GM18951 (cell line): ENCODE measurements around the gene THBS3.

ENCODE experiments used
- POLR2A ChIP-seq: IDR thresholded peaks from 4 replicates; pipeline ENCODE4 v1.6.1; 2011; ENCODE audit warnings: mild to moderate bottlenecking; ENCODE audit not compliant: insufficient read length, insufficient read depth; ENCODE audit errors: extremely low read depth
- in situ Hi-C: fragments of 300-500 bp; cut with MboI; formaldehyde crosslinking; loops from one replicate; pipeline ENCODE4 v1.12.0; 2022; ENCODE audit warnings: low sequenced_read_pairs, mixed read lengths, inconsistent platforms; ENCODE audit not compliant: unreplicated experiment

THBS3 gene

DNA sequence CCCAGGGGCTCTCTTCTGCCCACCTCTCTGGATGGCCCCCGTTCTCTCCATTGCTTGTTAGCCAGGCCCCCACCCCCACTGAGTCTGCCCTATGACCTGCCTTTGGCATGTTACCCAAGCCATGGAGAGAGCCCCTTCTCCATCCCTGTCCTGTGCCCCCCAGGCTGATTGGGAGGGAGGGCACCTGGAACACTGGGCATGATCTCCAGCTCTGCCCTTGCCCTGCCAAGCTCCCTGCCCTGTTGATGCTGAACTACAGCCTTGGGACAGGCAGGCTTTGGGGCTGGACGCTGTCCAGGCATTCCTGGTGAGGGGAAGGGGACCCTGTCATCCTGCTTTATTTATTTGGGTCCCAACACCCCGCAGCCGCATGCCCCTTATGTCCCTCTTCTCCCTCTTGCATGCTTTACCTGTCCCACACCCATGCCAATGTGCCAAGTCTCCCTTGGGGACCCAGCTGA, 23.3 kb downstream of the THBS3 start:
- in situ Hi-C loops, result no loop called here
- TF ChIP-seq POLR2A, result no peak

DNA sequence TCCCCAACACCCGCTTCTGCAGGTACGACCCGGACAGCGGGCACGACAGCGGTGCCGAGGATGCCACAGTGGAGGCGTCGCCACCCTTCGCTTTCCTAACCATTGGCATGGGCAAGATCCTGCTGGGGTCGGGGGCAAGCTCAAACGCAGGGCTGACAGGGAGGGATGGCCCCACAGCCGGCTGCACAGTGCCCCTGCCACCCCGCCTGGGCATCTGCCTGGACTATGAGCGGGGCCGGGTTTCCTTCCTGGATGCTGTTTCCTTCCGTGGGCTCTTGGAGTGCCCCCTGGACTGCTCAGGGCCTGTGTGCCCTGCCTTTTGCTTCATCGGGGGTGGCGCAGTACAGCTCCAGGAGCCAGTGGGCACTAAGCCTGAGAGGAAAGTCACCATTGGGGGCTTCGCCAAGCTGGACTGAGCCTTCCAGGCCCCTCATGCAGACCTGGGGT, 23.9 kb downstream of the THBS3 start:
- no peak for TF ChIP-seq POLR2A
- in situ Hi-C loops, result no loop called here

DNA sequence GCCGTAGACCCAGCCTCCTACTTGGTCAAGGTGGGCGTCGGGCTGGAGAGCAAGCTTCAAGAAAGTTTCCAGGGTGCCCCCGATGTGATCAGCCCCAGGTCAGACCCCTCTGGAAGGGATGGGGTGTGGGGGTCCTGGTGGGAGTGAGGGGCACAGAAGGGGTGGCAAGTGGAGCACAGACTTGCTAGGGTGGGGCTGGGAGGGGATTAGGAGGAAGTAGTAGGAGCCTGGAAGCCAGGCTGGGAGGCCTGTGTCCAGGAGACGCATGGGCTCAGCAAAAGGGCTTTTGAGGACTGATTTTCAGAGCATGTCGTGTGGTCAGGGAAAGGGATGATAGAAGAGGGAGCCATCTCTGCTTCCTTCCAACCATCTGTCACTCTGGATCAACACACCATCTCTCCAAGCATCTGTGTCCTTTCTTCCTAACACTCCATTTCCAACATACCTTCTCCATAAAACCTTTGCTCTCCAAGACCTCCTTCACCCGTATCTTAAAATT, 25.6 kb downstream of the THBS3 start:
- TF ChIP-seq POLR2A, result no peak
- in situ Hi-C loops, result no loop called here

DNA sequence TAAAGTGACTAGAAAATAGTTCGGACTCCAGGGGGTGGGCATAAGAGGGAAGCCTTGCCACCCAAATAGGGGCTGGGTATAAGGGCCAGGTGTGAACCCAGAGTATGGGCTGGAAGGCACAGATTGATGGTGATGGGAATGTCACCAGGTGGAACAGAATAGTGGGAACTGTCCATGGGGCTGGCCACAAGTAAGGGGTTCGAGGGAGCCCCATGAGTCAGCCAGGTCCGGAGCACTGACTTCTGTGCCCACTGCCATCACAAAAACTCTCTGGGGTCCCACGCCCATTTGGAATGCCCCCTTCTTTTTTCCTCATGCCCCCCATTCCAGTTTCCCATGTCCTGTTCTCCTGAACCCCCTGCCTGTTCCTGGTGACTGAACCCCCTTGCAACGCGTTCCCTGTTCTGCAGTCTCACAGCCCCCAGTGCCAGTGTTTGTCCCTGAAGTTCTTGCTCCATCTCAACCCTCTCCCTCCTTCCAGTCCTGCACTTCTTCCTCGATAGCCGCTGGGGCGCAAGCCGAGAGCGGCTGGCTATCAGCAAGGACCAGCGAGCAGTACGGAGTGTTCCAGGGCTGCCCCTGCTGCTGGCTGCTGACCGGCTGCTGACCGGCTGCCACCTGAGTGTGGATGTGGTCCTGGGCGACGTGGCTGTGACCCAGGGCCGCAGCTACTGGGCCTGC, 26.2 kb downstream of the THBS3 start:
- no peak for TF ChIP-seq POLR2A

DNA sequence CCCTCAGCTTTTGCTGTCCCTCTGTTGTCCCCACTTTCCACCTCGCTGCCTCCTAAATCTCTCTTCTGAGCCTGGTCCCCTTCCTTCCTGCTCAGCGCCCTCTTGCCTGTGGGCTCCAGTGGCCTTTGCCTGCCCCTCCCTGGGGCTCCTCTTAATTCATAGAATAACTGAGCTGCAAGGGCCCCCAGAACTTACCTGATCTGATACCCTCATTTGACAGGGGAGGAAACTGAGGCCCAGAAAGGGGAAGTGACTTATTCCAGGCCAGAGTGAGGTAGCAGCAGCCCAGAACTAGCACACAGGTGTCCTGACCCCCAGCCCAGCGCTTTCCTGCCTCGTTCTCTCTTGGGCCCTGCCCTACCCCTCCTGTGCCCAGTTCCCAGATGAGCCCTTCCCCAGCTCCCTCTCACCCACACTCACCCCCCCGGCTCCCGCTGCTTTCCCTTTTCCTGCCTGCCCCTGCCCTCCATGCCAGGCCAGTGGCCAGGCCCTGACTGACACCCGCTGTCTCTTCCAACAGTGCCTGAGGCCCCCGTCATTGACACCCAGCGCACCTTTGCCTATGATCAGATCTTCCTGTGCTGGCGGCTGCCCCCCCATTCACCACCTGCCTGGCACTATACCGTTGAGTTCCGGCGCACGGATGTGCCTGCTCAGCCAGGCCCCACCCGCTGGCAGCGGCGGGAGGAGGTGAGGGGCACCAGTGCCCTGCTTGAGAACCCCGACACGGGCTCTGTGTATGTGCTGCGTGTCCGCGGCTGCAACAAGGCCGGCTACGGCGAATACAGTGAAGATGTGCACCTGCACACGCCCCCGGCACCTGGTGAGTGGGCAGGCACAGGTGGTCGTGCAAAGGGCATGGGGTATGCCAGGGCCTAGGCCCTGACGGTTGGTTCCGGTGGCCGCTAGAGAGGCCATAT, 28.3 kb downstream of the THBS3 start:
- in situ Hi-C loops, result no loop called here
- no peak for TF ChIP-seq POLR2A

More for the DNA sequence above, 26.2 kb downstream of the THBS3 start:
- in situ Hi-C loops, result no loop called here

DNA sequence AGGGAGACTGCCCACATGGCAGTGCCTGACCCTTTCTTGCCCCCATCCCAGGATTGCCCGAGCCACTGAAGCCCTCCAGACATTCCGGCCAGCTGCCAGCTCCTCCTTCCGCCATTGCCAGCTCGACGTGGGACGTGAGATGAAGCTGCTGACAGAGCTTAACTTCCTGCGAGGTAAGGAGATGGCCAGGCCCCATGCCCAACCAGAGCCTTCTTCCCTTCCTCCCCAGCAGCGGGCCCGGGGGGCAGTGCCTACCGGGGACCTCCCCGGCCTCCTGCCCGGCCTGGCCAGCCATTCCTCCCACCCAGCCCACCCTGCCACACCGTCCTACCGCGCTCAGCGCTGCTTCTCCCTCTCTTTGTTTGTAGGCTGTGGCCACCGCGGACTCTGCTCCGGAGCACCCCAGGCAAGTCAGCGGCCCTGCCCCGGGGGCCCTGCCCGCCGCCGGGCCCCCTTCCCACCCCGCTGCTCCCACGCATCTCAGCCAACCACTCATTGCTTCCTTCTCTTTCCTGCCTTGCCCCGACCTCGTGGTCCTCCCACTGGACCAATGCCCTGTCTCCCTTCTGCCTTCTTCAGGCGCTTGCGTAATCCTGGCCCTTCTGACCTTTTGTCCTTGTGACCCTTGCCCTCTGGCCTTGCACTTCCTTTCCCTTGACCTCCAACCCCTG, 29.1 kb downstream of the THBS3 start:
- no peak for TF ChIP-seq POLR2A
- in situ Hi-C loops, result no loop called here

DNA sequence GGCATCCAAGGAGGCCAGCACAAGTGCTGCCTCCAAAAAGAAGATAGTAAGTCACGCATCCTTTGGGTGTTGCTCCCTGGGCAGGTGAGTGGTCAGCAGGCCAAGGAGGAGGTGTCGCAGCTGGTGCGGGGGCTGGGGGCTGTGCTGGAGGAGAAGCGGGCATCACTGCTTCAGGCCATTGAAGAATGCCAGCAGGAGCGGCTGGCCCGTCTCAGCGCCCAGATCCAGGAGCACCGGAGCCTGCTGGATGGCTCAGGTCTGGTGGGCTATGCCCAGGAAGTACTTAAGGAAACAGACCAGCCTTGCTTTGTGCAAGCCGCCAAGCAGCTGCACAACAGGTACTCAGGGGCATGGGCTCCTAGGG, 29.8 kb downstream of the THBS3 start:
- no peak for TF ChIP-seq POLR2A
- in situ Hi-C loops, result no loop called here

DNA sequence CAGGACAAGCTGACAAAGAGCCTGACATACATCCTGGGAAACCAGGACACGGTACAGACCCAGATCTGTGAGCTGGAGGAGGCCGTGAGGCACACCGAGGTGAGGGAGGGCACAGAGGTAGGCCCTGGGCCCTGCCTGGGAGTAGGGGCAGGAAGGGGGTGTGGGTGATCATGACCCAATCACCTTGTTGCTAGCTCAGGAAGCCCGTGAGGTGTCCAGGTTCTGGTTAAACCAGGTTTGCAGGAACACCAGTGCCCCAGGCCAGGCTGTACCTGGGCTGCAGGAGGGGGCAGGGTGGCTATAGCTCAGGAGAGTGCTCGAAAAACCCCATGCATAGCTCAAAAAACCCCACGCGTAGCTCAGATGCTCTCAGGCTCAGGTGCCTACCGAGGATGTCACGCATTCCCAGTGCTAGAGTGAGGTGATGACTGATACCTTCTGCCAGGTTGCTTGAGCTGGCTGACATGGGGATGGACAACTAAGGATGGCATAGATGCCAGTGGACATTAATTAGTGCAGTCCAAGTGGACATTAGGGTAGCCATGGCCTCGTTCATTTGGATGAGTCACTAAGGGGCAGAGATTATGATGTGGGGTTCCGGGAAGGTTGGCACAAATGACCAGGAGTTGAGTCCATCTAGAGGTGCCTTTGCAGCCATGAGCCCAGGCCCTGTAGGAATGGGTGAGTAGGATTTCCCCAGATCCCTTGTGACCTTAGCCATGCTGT, 30.3 kb downstream of the THBS3 start:
- no peak for TF ChIP-seq POLR2A
- in situ Hi-C loops, result no loop called here

DNA sequence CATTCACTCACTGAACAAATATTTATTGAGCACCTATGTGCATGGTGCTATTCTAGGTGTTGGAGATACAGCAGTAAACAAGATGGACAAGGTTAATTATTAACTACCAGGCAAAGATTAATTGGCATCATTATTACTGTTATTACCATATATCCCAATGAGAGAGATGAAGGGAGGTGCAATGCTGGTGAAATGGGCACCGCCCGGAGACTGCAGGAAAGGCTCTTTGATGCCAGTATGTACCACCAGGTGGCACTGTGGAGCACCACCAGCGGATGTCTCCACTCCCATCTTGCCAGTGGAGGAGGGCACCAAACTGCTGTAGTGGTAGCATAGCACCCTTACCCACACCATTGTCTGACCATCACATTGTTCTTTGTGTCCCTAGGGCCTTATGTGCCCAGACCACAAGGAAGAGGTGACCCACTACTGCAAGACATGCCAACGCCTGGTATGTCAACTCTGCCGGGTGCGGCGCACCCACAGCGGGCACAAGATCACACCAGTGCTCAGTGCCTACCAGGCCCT, 31.1 kb downstream of the THBS3 start:
- in situ Hi-C loops, result no loop called here
- TF ChIP-seq POLR2A, result no peak

DNA sequence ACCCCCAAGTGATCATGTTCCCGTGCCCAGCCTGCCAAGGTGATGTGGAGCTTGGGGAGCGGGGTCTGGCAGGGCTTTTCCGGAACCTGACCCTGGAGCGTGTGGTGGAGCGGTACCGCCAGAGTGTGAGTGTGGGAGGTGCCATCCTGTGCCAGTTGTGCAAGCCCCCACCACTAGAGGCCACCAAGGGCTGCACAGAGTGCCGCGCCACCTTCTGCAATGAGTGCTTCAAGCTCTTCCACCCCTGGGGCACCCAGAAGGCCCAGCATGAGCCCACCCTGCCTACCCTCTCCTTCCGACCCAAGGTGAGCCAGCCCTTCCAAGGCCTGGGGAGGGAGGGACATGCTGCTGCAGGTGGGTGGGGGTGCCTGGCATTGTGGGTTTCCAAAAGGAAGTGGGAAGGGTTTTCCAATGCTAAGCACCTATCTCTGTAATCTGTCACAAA, 31.7 kb downstream of the THBS3 start:
- no peak for TF ChIP-seq POLR2A
- in situ Hi-C loops, result no loop called here

DNA sequence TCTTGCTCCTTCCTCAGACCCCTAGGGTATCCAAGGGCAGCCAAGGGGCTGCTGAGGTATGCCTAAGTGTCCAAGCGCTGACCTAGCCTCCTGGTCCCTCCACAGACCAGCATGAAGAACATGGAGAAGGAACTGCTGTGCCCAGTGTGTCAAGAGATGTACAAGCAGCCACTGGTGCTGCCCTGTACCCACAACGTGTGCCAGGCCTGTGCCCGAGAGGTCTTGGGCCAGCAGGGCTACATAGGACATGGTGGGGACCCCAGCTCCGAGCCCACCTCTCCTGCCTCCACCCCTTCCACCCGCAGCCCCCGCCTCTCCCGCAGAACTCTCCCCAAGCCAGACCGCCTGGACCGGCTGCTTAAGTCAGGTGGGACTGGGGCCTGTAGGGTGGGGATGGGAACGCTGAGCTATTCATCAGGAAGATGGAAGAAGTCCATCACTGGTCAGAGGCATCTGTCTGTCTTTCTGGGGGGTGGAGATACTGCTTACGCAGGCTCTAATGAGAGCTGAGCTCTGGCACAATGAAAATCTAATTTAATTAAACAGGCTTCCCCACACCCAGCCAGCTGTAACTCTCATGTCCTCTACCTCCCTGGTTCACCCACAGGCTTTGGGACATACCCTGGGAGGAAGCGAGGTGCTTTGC, 32.3 kb downstream of the THBS3 start:
- TF ChIP-seq POLR2A, result no peak
- in situ Hi-C loops, result no loop called here
